A673 (cell line): ENCODE data around the gene CELF5. TPM values are rescaled to one million over a fixed set of nuclear protein-coding genes. Genes with fewer than 3 reads are reported as not detected.

Experiments
- BruUV-seq: library from RNA; stranded (reverse); fragments of 400-500 nt; replicated peaks from 2 replicates; lab custom pipeline; 2021; lab: Mats Ljungman, UMichigan
- CTCF ChIA-PET: fragments of 300-600 bp; sonication (Branson Sonifier 250); formaldehyde crosslinking; loops from one replicate; lab custom pipeline; 2022; ENCODE audit warnings: antibody characterized with exemption; lab: Charles Lee
- POLR2A ChIA-PET: fragments of 300-600 bp; sonication (Branson Sonifier 250); formaldehyde crosslinking; loops from one replicate; lab custom pipeline; 2022; ENCODE audit warnings: antibody characterized with exemption; ENCODE audit not compliant: low non-redundant PET; lab: Charles Lee
- DNase-seq: peaks from one replicate; pipeline ENCODE4 v3.0.0-alpha.2; 2015; ENCODE audit warnings: low spot score
- H3K27ac ChIP-seq: fragments of 200-600 bp; sonication (generic); 2 replicates; pipeline ENCODE4 v1.5.1; 2016; ENCODE audit warnings: mixed run types, low read depth, mild to moderate bottlenecking, mixed read lengths, antibody characterized with exemption, low read length; ENCODE audit not compliant: poor library complexity, severe bottlenecking
- H3K27me3 ChIP-seq: fragments of 200-600 bp; sonication (generic); replicated peaks from 2 replicates; pipeline ENCODE4 v1.6.1; 2017; ENCODE audit warnings: mixed run types, low read depth, mild to moderate bottlenecking, mixed read lengths, antibody characterized with exemption, low read length; ENCODE audit not compliant: insufficient read depth, poor library complexity
- H3K36me3 ChIP-seq: fragments of 200-600 bp; sonication (generic); 2 replicates; pipeline ENCODE4 v1.6.1; 2016; ENCODE audit warnings: mixed run types, mild to moderate bottlenecking, mixed read lengths, antibody characterized with exemption, low read length; ENCODE audit not compliant: insufficient read depth, poor library complexity, severe bottlenecking
- H3K4me1 ChIP-seq: fragments of 200-600 bp; sonication (generic); 2 replicates; pipeline ENCODE4 v1.6.1; 2017; ENCODE audit warnings: mixed run types, mild to moderate bottlenecking, mixed read lengths, antibody characterized with exemption, low read length; ENCODE audit not compliant: insufficient read depth, poor library complexity, severe bottlenecking
- H3K4me3 ChIP-seq: fragments of 200-600 bp; sonication (generic); 2 replicates; pipeline ENCODE4 v1.5.1; 2016; ENCODE audit warnings: low read depth, mixed run types, mild to moderate bottlenecking, mixed read lengths, low read length; ENCODE audit not compliant: poor library complexity, severe bottlenecking
- H3K9me3 ChIP-seq: fragments of 200-600 bp; sonication (generic); 2 replicates; pipeline ENCODE4 v1.6.1; 2016; ENCODE audit warnings: mixed run types, low read depth, mild to moderate bottlenecking, mixed read lengths, antibody characterized with exemption, low read length; ENCODE audit not compliant: poor library complexity, severe bottlenecking
- CTCF ChIP-seq: fragments of 300-800, 200-600 bp; sonication (generic); conservative IDR thresholded peaks from 2 replicates; pipeline ENCODE4 v1.5.1; 2017; ENCODE audit warnings: low read depth, mild to moderate bottlenecking, antibody characterized with exemption, low read length, moderate library complexity, mixed read lengths
- EZH2 ChIP-seq: fragments of 200-600 bp; sonication (generic); IDR thresholded peaks from 2 replicates; pipeline ENCODE4 v1.6.1; 2017; ENCODE audit warnings: borderline replicate concordance, low read depth, mild to moderate bottlenecking, mixed read lengths, antibody characterized with exemption, low read length; ENCODE audit not compliant: poor library complexity, severe bottlenecking
- intact Hi-C: fragments of 100-400 bp; cut with micrococcal nuclease; formaldehyde crosslinking; loops from one replicate; pipeline ENCODE4 v1.10.0; 2022; ENCODE audit not compliant: unreplicated experiment
- total RNA-seq: library from RNA; stranded (reverse); gene quantifications from 2 replicates; pipeline ENCODE4 v1.2.3, GENCODE V29; 2021

The CELF5 gene
- total RNA-seq, 1 experiment from 2014 or later = 3.7 TPM

GRCh38 chr19:3343619-3344502 is 119.4 kb downstream of the CELF5 start:
- H3K27me3 ChIP-seq = no peaks in the 10 kb centered on the region
- BruUV-seq = no TSS peak
- POLR2A ChIA-PET = no interaction called here
- TF ChIP-seq EZH2 (no peak), CTCF (no peak)
- CTCF ChIA-PET = interaction anchor here (0.5 to 0.6 kb wide), 2 partner anchors 85 to 123 kb away, joined by 3 to 4 read pairs; no protein-coding TSS in a partner anchor
- intact Hi-C loops = no loop called here
- H3K4me3 ChIP-seq = peak overlapping the region; percentile 51
- H3K4me1 ChIP-seq = peaks cover 9% of the 10 kb centered on the region
- no peaks in the 10 kb centered on the region for H3K9me3 ChIP-seq
- peak; percentile 93 for DNase-seq
- no peaks in the 10 kb centered on the region for H3K36me3 ChIP-seq
- peak overlapping the region; percentile 57 for H3K27ac ChIP-seq

- intact Hi-C loops = no loop called here
- peaks cover 9% of the 10 kb centered on the region for H3K4me1 ChIP-seq
- no peak overlapping the region for H3K27ac ChIP-seq
- no peak overlapping the region for H3K4me3 ChIP-seq
- DNase-seq = no peak
- no peak for TF ChIP-seq EZH2
- TF ChIP-seq CTCF = no peak
- no peaks in the 10 kb centered on the region for H3K9me3 ChIP-seq
- no TSS peak for BruUV-seq
- CTCF ChIA-PET = no interaction called here
- H3K36me3 ChIP-seq = no peaks in the 10 kb centered on the region
- POLR2A ChIA-PET = no interaction called here
- no peaks in the 10 kb centered on the region for H3K27me3 ChIP-seq
Observed at GRCh38 chr19:3344608-3345598, 120.4 kb downstream of the CELF5 start.

GRCh38 chr19:3345850-3346460 is 121.5 kb downstream of the CELF5 start:
- CTCF ChIA-PET = no interaction called here
- Histone ChIP-seq H3K27ac (no peak overlapping the region), H3K27me3 (no peaks in the 10 kb centered on the region), H3K4me1 (peaks cover 9% of the 10 kb centered on the region), H3K4me3 (no peak overlapping the region), H3K36me3 (no peaks in the 10 kb centered on the region), H3K9me3 (no peaks in the 10 kb centered on the region)
- POLR2A ChIA-PET = no interaction called here
- no peak for DNase-seq
- intact Hi-C loops = no loop called here
- no TSS peak for BruUV-seq
- TF ChIP-seq CTCF = no peak
- no peak for TF ChIP-seq EZH2
